Vagina (tissue), 2 donors: Measurements from ENCODE around the gene RWDD1. TPM values are rescaled to one million over a fixed set of nuclear protein-coding genes. Genes with fewer than 3 reads are reported as not detected.
A peak's percentile ranks its signal among the peaks of the same experiment; 100 is the strongest.

Source experiments
- DNase-seq, 2 donors: peaks; one replicate each; pipeline ENCODE4 v3.0.0-alpha.2; 2017; ENCODE audit errors: extremely low spot score in 2 of 2
- H3K27ac ChIP-seq: fragments of 200-600 bp; sonication (generic); one replicate; pipeline ENCODE4 v1.5.1; 2019
- H3K27me3 ChIP-seq: fragments of 200-600 bp; sonication (generic); one replicate; pipeline ENCODE4 v1.5.1; 2019
- H3K36me3 ChIP-seq, 2 donors: fragments of 200-600 bp; sonication (generic); one replicate each; pipeline ENCODE4 v1.5.1; 2017 to 2019
- H3K4me1 ChIP-seq: fragments of 200-600 bp; sonication (generic); one replicate; pipeline ENCODE4 v1.5.1; 2019
- H3K4me3 ChIP-seq, 2 donors: fragments of 200-600 bp; sonication (generic); 1 replicate in 1 of 2; 2 replicates in 1 of 2; pipeline ENCODE4 v1.5.1; 2016 to 2019
- H3K9me3 ChIP-seq: fragments of 200-600 bp; sonication (generic); one replicate; pipeline ENCODE4 v1.5.1; 2019
- CTCF ChIP-seq, 3 experiments: fragments of 450-650 bp in 2 of 3; fragments of 200-600 bp in 1 of 3; sonication (generic) in 1 of 3; IDR thresholded peaks; one replicate each; pipeline ENCODE4 v1.5.1; 2017 to 2019; ENCODE audit warnings: antibody characterized with exemption in 3 of 3, mild to moderate bottlenecking in 2 of 3, moderate library complexity in 2 of 3
- POLR2A ChIP-seq, 2 donors: fragments of 450-650 bp; IDR thresholded peaks; one replicate each; pipeline ENCODE4 v1.6.1; 2017; ENCODE audit warnings: antibody characterized with exemption in 2 of 2, mild to moderate bottlenecking in 2 of 2, moderate library complexity in 2 of 2
- POLR2AphosphoS5 ChIP-seq, 2 donors: sonication (generic); formaldehyde crosslinking; IDR thresholded peaks; one replicate each; pipeline ENCODE4 v1.9.0; 2017; ENCODE audit warnings: antibody characterized with exemption in 2 of 2, mild to moderate bottlenecking in 2 of 2, low read depth in 1 of 2; ENCODE audit not compliant: insufficient read depth in 1 of 2
- intact Hi-C: fragments of 100-400 bp; cut with DNase I; formaldehyde crosslinking; loops from one replicate; pipeline ENCODE4 v1.15.1; 2023
- total RNA-seq: library from RNA; depleted of rRNA; stranded (reverse); fragments of >200 nt; gene quantifications from one replicate; pipeline ENCODE4 v1.2.3, GENCODE V29; 2016

Gene RWDD1
- 37.8 TPM for total RNA-seq

- Histone ChIP-seq H3K4me3 (peak within 1 kb of the TSS; percentile 93 to 94), H3K36me3 (peaks cover 0 to 6% of the 10 kb centered on the region in 2 donors), H3K27ac (peak within 1 kb of the TSS; percentile 89), H3K4me1 (peaks cover 35% of the 10 kb centered on the region), H3K27me3 (no peaks in the 10 kb centered on the region), H3K9me3 (no peaks in the 10 kb centered on the region)
- peak; percentile 98 to 99 for DNase-seq
- intact Hi-C loops, result no loop called here
- peak in 1 of 3 experiments; percentile 26 for TF ChIP-seq CTCF (IDR thresholded peaks at IDR 0.05)
- peak in 1 of 2 donors; percentile 47 for TF ChIP-seq POLR2A (IDR thresholded peaks at IDR 0.05)
- TF ChIP-seq POLR2AphosphoS5 (IDR thresholded peaks at IDR 0.05; ENCODE audit: insufficient read depth in 1 of 2, low read depth in 1 of 2), result peak; percentile 77 to 90
These were observed at the start of gene RWDD1 for GRCh38 chr6:116570856-116571682. TSS of gene RWDD1 (plus strand) at chr6:116571504. CDS start at chr6:116571583, 79 bp downstream.

- no peak for TF ChIP-seq CTCF (IDR thresholded peaks at IDR 0.05)
- TF ChIP-seq POLR2A (IDR thresholded peaks at IDR 0.05), result no peak
- TF ChIP-seq POLR2AphosphoS5 (IDR thresholded peaks at IDR 0.05; ENCODE audit: insufficient read depth in 1 of 2, low read depth in 1 of 2), result no peak
- Histone ChIP-seq H3K4me3 (no peak overlapping the region), H3K36me3 (no peaks in the 10 kb centered on the region), H3K4me1 (no peaks in the 10 kb centered on the region), H3K27ac (no peak overlapping the region), H3K27me3 (no peaks in the 10 kb centered on the region), H3K9me3 (no peaks in the 10 kb centered on the region)
- DNase-seq, result no peak
- intact Hi-C loops, result no loop called here
These were observed 48.4 kb upstream of the RWDD1 start for GRCh38 chr6:116522896-116523295.

GRCh38 chr6:116524236-116524635 lies 47.1 kb upstream of the RWDD1 start:
- no peak for TF ChIP-seq CTCF (IDR thresholded peaks at IDR 0.05)
- no peak for TF ChIP-seq POLR2AphosphoS5 (IDR thresholded peaks at IDR 0.05; ENCODE audit: insufficient read depth in 1 of 2, low read depth in 1 of 2)
- TF ChIP-seq POLR2A (IDR thresholded peaks at IDR 0.05), result no peak
- Histone ChIP-seq H3K9me3 (no peaks in the 10 kb centered on the region), H3K4me3 (no peak overlapping the region), H3K27me3 (no peaks in the 10 kb centered on the region), H3K4me1 (no peaks in the 10 kb centered on the region), H3K36me3 (no peaks in the 10 kb centered on the region), H3K27ac (no peak overlapping the region)
- intact Hi-C loops, result no loop called here
- no peak for DNase-seq

GRCh38 chr6:116528133-116528532 lies 43.2 kb upstream of the RWDD1 start:
- H3K4me3 ChIP-seq, result no peak overlapping the region
- TF ChIP-seq CTCF (IDR thresholded peaks at IDR 0.05), result no peak
- TF ChIP-seq POLR2A (IDR thresholded peaks at IDR 0.05), result no peak
- no peak for TF ChIP-seq POLR2AphosphoS5 (IDR thresholded peaks at IDR 0.05; ENCODE audit: insufficient read depth in 1 of 2, low read depth in 1 of 2)
- H3K27me3 ChIP-seq, result no peaks in the 10 kb centered on the region
- no peaks in the 10 kb centered on the region for H3K36me3 ChIP-seq
- DNase-seq, result no peak
- no peaks in the 10 kb centered on the region for H3K9me3 ChIP-seq
- H3K4me1 ChIP-seq, result no peaks in the 10 kb centered on the region
- intact Hi-C loops, result no loop called here
- H3K27ac ChIP-seq, result no peak overlapping the region

GRCh38 chr6:116528780-116529179 lies 42.5 kb upstream of the RWDD1 start:
- no peaks in the 10 kb centered on the region for H3K9me3 ChIP-seq
- intact Hi-C loops, result no loop called here
- TF ChIP-seq POLR2AphosphoS5 (IDR thresholded peaks at IDR 0.05; ENCODE audit: insufficient read depth in 1 of 2, low read depth in 1 of 2), result no peak
- no peak for TF ChIP-seq POLR2A (IDR thresholded peaks at IDR 0.05)
- TF ChIP-seq CTCF (IDR thresholded peaks at IDR 0.05), result no peak
- no peaks in the 10 kb centered on the region for H3K27me3 ChIP-seq
- no peaks in the 10 kb centered on the region for H3K4me1 ChIP-seq
- no peak overlapping the region for H3K27ac ChIP-seq
- no peak overlapping the region for H3K4me3 ChIP-seq
- no peaks in the 10 kb centered on the region for H3K36me3 ChIP-seq
- DNase-seq, result no peak
